Mesendoderm (in vitro differentiated cells): ENCODE data around the gene INPPL1.

ENCODE experiments used
- DNase-seq: peaks from one replicate; pipeline ENCODE4 v3.0.0; 2013
- H2AK5ac ChIP-seq: 2 replicates; pipeline ENCODE4 v1.6.1; 2013; ENCODE audit warnings: low read length, inconsistent platforms
- H2BK120ac ChIP-seq: 2 replicates; pipeline ENCODE4 v1.6.1; 2013; ENCODE audit warnings: low read depth, mild to moderate bottlenecking, low read length, moderate library complexity, mixed read lengths
- H2BK15ac ChIP-seq: replicated peaks from 2 replicates; pipeline ENCODE4 v1.6.1; 2013; ENCODE audit warnings: low read depth, mild to moderate bottlenecking, moderate library complexity
- H2BK5ac ChIP-seq: 2 replicates; pipeline ENCODE4 v1.6.1; 2013; ENCODE audit warnings: low read length, inconsistent platforms
- H3K18ac ChIP-seq: 2 replicates; pipeline ENCODE4 v1.6.1; 2013; ENCODE audit warnings: mild to moderate bottlenecking, low read length, mixed read lengths
- H3K23ac ChIP-seq: one replicate; pipeline ENCODE4 v1.6.1; 2013; ENCODE audit warnings: low read length
- H3K27ac ChIP-seq: 2 replicates; pipeline ENCODE4 v1.5.1; 2013; ENCODE audit warnings: low read depth, mild to moderate bottlenecking, inconsistent platforms, low read length, moderate library complexity
- H3K27me3 ChIP-seq: 2 replicates; pipeline ENCODE4 v1.6.1; 2013; ENCODE audit warnings: low read length, control low read depth, mild to moderate bottlenecking, inconsistent platforms; ENCODE audit not compliant: insufficient read depth, poor library complexity
- H3K36me3 ChIP-seq: 2 replicates; pipeline ENCODE4 v1.6.1; 2013; ENCODE audit warnings: low read length, inconsistent platforms; ENCODE audit not compliant: control insufficient read depth, insufficient read depth
- H3K4ac ChIP-seq: one replicate; pipeline ENCODE4 v1.6.1; 2013; ENCODE audit warnings: low read depth, mild to moderate bottlenecking, low read length, moderate library complexity
- H3K4me1 ChIP-seq: 2 replicates; pipeline ENCODE4 v1.6.1; 2013; ENCODE audit warnings: low read depth, low read length, inconsistent platforms; ENCODE audit not compliant: control insufficient read depth
- H3K4me2 ChIP-seq: 2 replicates; pipeline ENCODE4 v1.6.1; 2013; ENCODE audit warnings: low read length
- H3K4me3 ChIP-seq: 2 replicates; pipeline ENCODE4 v1.5.1; 2013; ENCODE audit warnings: mild to moderate bottlenecking, low read length
- H3K56ac ChIP-seq: one replicate; pipeline ENCODE4 v1.6.1; 2013; ENCODE audit warnings: low read length
- H3K79me1 ChIP-seq: 2 replicates; pipeline ENCODE4 v1.6.1; 2013; ENCODE audit warnings: low read length, inconsistent platforms
- H3K79me2 ChIP-seq: 2 replicates; pipeline ENCODE4 v1.6.1; 2013; ENCODE audit warnings: mild to moderate bottlenecking, low read length; ENCODE audit not compliant: control insufficient read depth, insufficient read depth
- H3K9ac ChIP-seq: 2 replicates; pipeline ENCODE4 v1.6.1; 2013; ENCODE audit warnings: low read length, inconsistent platforms
- H4K5ac ChIP-seq: one replicate; pipeline ENCODE4 v1.6.1; 2013; ENCODE audit warnings: low read length
- H4K8ac ChIP-seq: one replicate; pipeline ENCODE4 v1.6.1; 2013; ENCODE audit warnings: low read depth, mild to moderate bottlenecking, control low read depth, low read length, moderate library complexity
- WGBS: extraction: QIAGEN DNeasy Blood & Tissue Kit; methylation state at CpG from one replicate; pipeline ENCODE4 v1.1.7; 2013; ENCODE audit warnings: low lambda C conversion rate, missing lambda C conversion rate; ENCODE audit not compliant: insufficient coverage; ENCODE audit errors: extremely low coverage; 5-methylcytosine and 5-hydroxymethylcytosine counted together

The INPPL1 gene

GRCh38 chr11:72280726-72281315, 56.3 kb downstream of the INPPL1 start:
- no peak overlapping the region for H2AK5ac ChIP-seq
- H3K27me3 ChIP-seq, result no peaks in the 10 kb centered on the region
- no peak for DNase-seq
- no peak overlapping the region for H2BK120ac ChIP-seq
- no peak overlapping the region for H3K4me2 ChIP-seq
- no peak overlapping the region for H4K8ac ChIP-seq
- no peak overlapping the region for H3K56ac ChIP-seq
- no peaks in the 10 kb centered on the region for H3K4me1 ChIP-seq
- H4K5ac ChIP-seq, result no peak overlapping the region
- H3K4ac ChIP-seq, result no peak overlapping the region
- H2BK5ac ChIP-seq, result no peak overlapping the region
- no peak overlapping the region for H3K4me3 ChIP-seq
- no peak overlapping the region for H3K9ac ChIP-seq
- H3K36me3 ChIP-seq, result no peaks in the 10 kb centered on the region
- H3K79me2 ChIP-seq, result no peaks in the 10 kb centered on the region
- H3K79me1 ChIP-seq, result no peaks in the 10 kb centered on the region
- no peak overlapping the region for H3K23ac ChIP-seq
- H2BK15ac ChIP-seq, result no peak overlapping the region
- WGBS, result no CpG with 5 or more reads among the region's 24 CpGs
- H3K27ac ChIP-seq, result no peak overlapping the region
- H3K18ac ChIP-seq, result no peak overlapping the region

GRCh38 chr11:72283947-72284346, 59.4 kb downstream of the INPPL1 start:
- Histone ChIP-seq H3K36me3 (no peaks in the 10 kb centered on the region), H3K79me1 (no peaks in the 10 kb centered on the region), H2BK5ac (no peak overlapping the region), H3K9ac (no peak overlapping the region), H3K18ac (no peak overlapping the region), H3K79me2 (no peaks in the 10 kb centered on the region), H3K4me1 (no peaks in the 10 kb centered on the region), H4K8ac (no peak overlapping the region), H3K4ac (no peak overlapping the region), H2AK5ac (no peak overlapping the region), H2BK120ac (no peak overlapping the region), H3K4me2 (no peak overlapping the region), H3K4me3 (no peak overlapping the region), H3K27me3 (no peaks in the 10 kb centered on the region), H3K56ac (no peak overlapping the region), H4K5ac (no peak overlapping the region), H3K23ac (no peak overlapping the region), H3K27ac (no peak overlapping the region), H2BK15ac (no peak overlapping the region)
- no CpG with 5 or more reads among the region's 2 CpGs for WGBS
- DNase-seq, result no peak

- Histone ChIP-seq H4K5ac (no peak overlapping the region), H3K56ac (no peak overlapping the region), H3K23ac (no peak overlapping the region), H2AK5ac (no peak overlapping the region), H3K79me2 (no peaks in the 10 kb centered on the region), H3K9ac (no peak overlapping the region), H2BK15ac (no peak overlapping the region), H3K18ac (no peak overlapping the region), H3K27ac (no peak overlapping the region), H3K4me2 (no peak overlapping the region), H3K4ac (no peak overlapping the region), H3K4me3 (no peak overlapping the region), H3K4me1 (no peaks in the 10 kb centered on the region), H4K8ac (no peak overlapping the region), H3K27me3 (no peaks in the 10 kb centered on the region), H2BK5ac (no peak overlapping the region), H2BK120ac (no peak overlapping the region), H3K79me1 (no peaks in the 10 kb centered on the region), H3K36me3 (no peaks in the 10 kb centered on the region)
- no peak for DNase-seq
- no CpG with 5 or more reads among the region's 2 CpGs for WGBS
Observed at GRCh38 chr11:72287293-72287692, 62.7 kb downstream of the INPPL1 start.
